Prostate gland (tissue), 2 donors: ENCODE results near the gene CCDC198.

Source experiments
- CTCF ChIP-seq, 4 experiments: fragments of 200-600 bp in 2 of 4; fragments of 450-650 bp in 2 of 4; sonication (generic) in 2 of 4; IDR thresholded peaks; 1 replicate in 3 of 4; 2 replicates in 1 of 4; pipeline ENCODE4 v1.5.1; 2016 to 2019; ENCODE audit warnings: antibody characterized with exemption in 4 of 4, mild to moderate bottlenecking in 2 of 4, moderate library complexity in 2 of 4
- POLR2A ChIP-seq: fragments of 450-650 bp; IDR thresholded peaks from one replicate; pipeline ENCODE4 v1.6.1; 2016; ENCODE audit warnings: antibody characterized with exemption, mild to moderate bottlenecking

GRCh38 chr14:57470909-57471308, 22.7 kb downstream of the CCDC198 start:
- TF ChIP-seq POLR2A (no peak), CTCF (IDR thresholded peaks at IDR 0.05) (no peak)
